Naive thymus-derived CD4-positive, alpha-beta T cell (primary cell): ENCODE data around the gene SUN3. TPM values are rescaled to one million over a fixed set of nuclear protein-coding genes. Genes with fewer than 3 reads are reported as not detected.

Experiments
- ATAC-seq: fragments of 150-1000 bp; cut with Tn5 transposase; 2 replicates; pipeline ENCODE4 v1.10.0; 2021; ENCODE audit warnings: mild to moderate bottlenecking, moderate library complexity
- CTCF ChIA-PET: fragments of 350-600 bp; sonication (Branson Sonifier 250); formaldehyde crosslinking; loops from one replicate; lab custom pipeline; 2021; ENCODE audit warnings: antibody characterized with exemption; lab: Charles Lee
- POLR2A ChIA-PET: fragments of 350-600 bp; sonication (Branson Sonifier 250); formaldehyde crosslinking; loops from one replicate; lab custom pipeline; 2021; ENCODE audit warnings: antibody characterized with exemption, inconsistent platforms; lab: Charles Lee
- DNase-seq, 9 donors: peaks; one replicate each; pipeline versions ENCODE4 v3.0.0 to v3.0.0-alpha.2; 2020 to 2022; ENCODE audit warnings: mixed read lengths in 1 of 9
- H3K27ac ChIP-seq: one replicate; pipeline ENCODE4 v1.7.0; 2013; ENCODE audit warnings: mild to moderate bottlenecking, low read depth, low read length, moderate library complexity
- H3K27me3 ChIP-seq, 2 donors: one replicate each; pipeline ENCODE4 v1.7.0; 2013; ENCODE audit warnings: low read length in 2 of 2, mild to moderate bottlenecking in 2 of 2, moderate library complexity in 2 of 2; ENCODE audit not compliant: control insufficient read depth in 2 of 2, insufficient read depth in 2 of 2
- H3K36me3 ChIP-seq, 3 experiments: 1 replicate in 2 of 3; 2 replicates in 1 of 3; pipeline ENCODE4 v1.7.0; 2013; ENCODE audit warnings: low read length in 3 of 3, mild to moderate bottlenecking in 3 of 3, moderate library complexity in 1 of 3; ENCODE audit not compliant: insufficient read depth in 3 of 3, control insufficient read depth in 2 of 3
- H3K4me1 ChIP-seq, 2 donors: one replicate each; pipeline ENCODE4 v1.7.0; 2013; ENCODE audit warnings: low read length in 2 of 2, mild to moderate bottlenecking in 2 of 2, moderate library complexity in 1 of 2; ENCODE audit not compliant: control insufficient read depth in 2 of 2, insufficient read depth in 2 of 2
- H3K4me3 ChIP-seq: 2 replicates; pipeline ENCODE4 v1.7.0; 2013; ENCODE audit warnings: mild to moderate bottlenecking, low read length
- H3K9me3 ChIP-seq, 3 experiments: 1 replicate in 2 of 3; 2 replicates in 1 of 3; pipeline ENCODE4 v1.7.0; 2013; ENCODE audit warnings: low read length in 3 of 3; ENCODE audit not compliant: control insufficient read depth in 2 of 3
- H3K27ac Mint-ChIP-seq, 9 donors: one replicate each; pipeline ENCODE4 v1.8.0; 2020 to 2022; ENCODE audit warnings: mixed read lengths in 9 of 9, mild to moderate bottlenecking in 8 of 9, moderate library complexity in 5 of 9, inconsistent platforms in 2 of 9
- H3K27me3 Mint-ChIP-seq, 5 donors: one replicate each; pipeline ENCODE4 v1.8.0; 2021 to 2022; ENCODE audit warnings: mixed read lengths in 5 of 5, mild to moderate bottlenecking in 1 of 5
- H3K36me3 Mint-ChIP-seq, 5 donors: one replicate each; pipeline ENCODE4 v1.8.0; 2020 to 2022; ENCODE audit warnings: mixed read lengths in 5 of 5, mild to moderate bottlenecking in 3 of 5, inconsistent platforms in 1 of 5
- H3K4me1 Mint-ChIP-seq, 7 donors: one replicate each; pipeline ENCODE4 v1.8.0; 2020 to 2022; ENCODE audit warnings: mixed read lengths in 7 of 7, mild to moderate bottlenecking in 3 of 7, inconsistent platforms in 1 of 7
- H3K4me3 Mint-ChIP-seq, 10 donors: one replicate each; pipeline ENCODE4 v1.8.0; 2020 to 2022; ENCODE audit warnings: mild to moderate bottlenecking in 10 of 10, mixed read lengths in 10 of 10, moderate library complexity in 6 of 10, inconsistent platforms in 2 of 10
- H3K9me3 Mint-ChIP-seq, 11 donors: one replicate each; pipeline ENCODE4 v1.8.0; 2020 to 2022; ENCODE audit warnings: mixed read lengths in 11 of 11, mild to moderate bottlenecking in 4 of 11, inconsistent platforms in 1 of 11, moderate library complexity in 1 of 11
- intact Hi-C, 2 donors: fragments of 100-400 bp; cut with micrococcal nuclease; formaldehyde crosslinking; loops; one replicate each; pipeline ENCODE4 v1.15.1; 2023
- polyA plus RNA-seq, 2 donors: library from polyadenylated mRNA; unstranded; fragments of 300-500 nt; fragmentation: Illumina TruSeq; gene quantifications; one replicate each; pipeline ENCODE4 v1.2.3, GENCODE V29; 2021
- total RNA-seq, 6 experiments: library from RNA in 5 of 6; stranded (reverse) in 5 of 6; gene quantifications; 1 replicate in 5 of 6; 2 replicates in 1 of 6; pipeline ENCODE4 v1.2.3 and lab custom pipeline; 2021 to 2026

SUN3 gene
- total and polyA plus RNA-seq, 7 experiments from 2014 or later = 0.53 to 2.7 (median 1.2) TPM; not detected in 3

- peaks cover 33 to 70% (median 38%) of the 10 kb centered on the region in 5 donors for H3K36me3 Mint-ChIP-seq
- peak overlapping the region in 6 of 9 donors; percentile 25 to 64 (median 50) for H3K27ac Mint-ChIP-seq
- DNase-seq (peak in 7 of 9 donors; percentile 34 to 49 (median 38)), ATAC-seq (peak; percentile 67)
- Histone ChIP-seq H3K9me3 (no peaks in the 10 kb centered on the region), H3K27ac (no peak overlapping the region), H3K4me1 (no peaks in the 10 kb centered on the region), H3K36me3 (peaks cover 28 to 76% (median 38%) of the 10 kb centered on the region in 3 experiments), H3K4me3 (no peak overlapping the region), H3K27me3 (no peaks in the 10 kb centered on the region)
- H3K4me1 Mint-ChIP-seq = peaks cover 24 to 65% (median 37%) of the 10 kb centered on the region in 7 donors
- ChIA-PET POLR2A (interaction anchor here (0.6 to 1.5 kb wide), 4 partner anchors 9 to 20 kb away, joined by 3 read pairs; no protein-coding TSS in a partner anchor), CTCF (interaction anchor here (0.5 to 1.2 kb wide), 5 partner anchors 17 to 141 kb away, joined by 3 read pairs; no protein-coding TSS in a partner anchor)
- peaks cover 0 to 2% (median 0%) of the 10 kb centered on the region in 11 donors for H3K9me3 Mint-ChIP-seq
- no peaks in the 10 kb centered on the region for H3K27me3 Mint-ChIP-seq
- H3K4me3 Mint-ChIP-seq = no peak overlapping the region
- intact Hi-C loops = loop anchor here (1.0 kb wide), 2 partner anchors 24 to 141 kb away; no protein-coding TSS in a partner anchor
These were observed 59.8 kb downstream of the SUN3 start for GRCh38 chr7:47968847-47969774.

- H3K9me3 ChIP-seq = no peaks in the 10 kb centered on the region
- no peaks in the 10 kb centered on the region for H3K27me3 ChIP-seq
- no peak overlapping the region for H3K4me3 ChIP-seq
- no peaks in the 10 kb centered on the region for H3K27me3 Mint-ChIP-seq
- ATAC-seq (no peak), DNase-seq (no peak)
- peaks cover 0 to 2% (median 0%) of the 10 kb centered on the region in 11 donors for H3K9me3 Mint-ChIP-seq
- intact Hi-C loops = no loop called here
- peaks cover 17 to 76% (median 37%) of the 10 kb centered on the region in 3 experiments for H3K36me3 ChIP-seq
- peaks cover 28 to 61% (median 37%) of the 10 kb centered on the region in 5 donors for H3K36me3 Mint-ChIP-seq
- no peak overlapping the region for H3K27ac ChIP-seq
- no peaks in the 10 kb centered on the region for H3K4me1 ChIP-seq
- no peak overlapping the region for H3K4me3 Mint-ChIP-seq
- H3K27ac Mint-ChIP-seq = no peak overlapping the region
- ChIA-PET CTCF (no interaction called here), POLR2A (interaction anchor here (1.5 kb wide), 1 partner anchor 12 kb away, joined by 3 read pairs; no protein-coding TSS in a partner anchor)
- peaks cover 21 to 51% (median 32%) of the 10 kb centered on the region in 7 donors for H3K4me1 Mint-ChIP-seq
These were observed 61.2 kb downstream of the SUN3 start for GRCh38 chr7:47967708-47968107.

DNA sequence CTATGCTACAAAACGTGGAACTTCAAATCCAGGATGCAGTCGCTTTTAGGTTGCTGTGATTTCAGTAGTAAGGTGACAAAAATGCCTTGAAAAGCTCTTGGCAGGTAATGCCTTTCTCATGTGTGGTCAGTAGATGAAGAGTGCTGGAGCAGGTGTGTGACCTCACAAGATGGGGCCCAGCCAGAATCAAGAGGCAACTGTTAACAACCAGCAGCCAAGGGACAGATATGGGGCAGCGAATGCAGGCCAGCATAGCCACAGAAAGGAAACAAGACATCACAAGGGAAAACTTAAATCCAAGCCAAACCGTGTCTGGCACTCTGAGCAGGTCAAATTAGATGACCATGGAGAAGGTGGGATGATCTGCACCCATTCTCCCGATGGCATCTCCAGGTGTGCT lies 61.8 kb downstream of the SUN3 start:
- Mint-ChIP-seq H3K27ac (peak overlapping the region in 2 of 9 donors; percentile 31 to 34), H3K27me3 (no peaks in the 10 kb centered on the region), H3K9me3 (peaks cover 0 to 2% (median 0%) of the 10 kb centered on the region in 11 donors), H3K36me3 (peaks cover 29 to 64% (median 38%) of the 10 kb centered on the region in 5 donors), H3K4me3 (no peak overlapping the region), H3K4me1 (peaks cover 21 to 45% (median 29%) of the 10 kb centered on the region in 7 donors)
- ChIA-PET POLR2A (interaction anchor here (1.1 kb wide), 1 partner anchor 16 kb away, joined by 3 read pairs; no protein-coding TSS in a partner anchor), CTCF (no interaction called here)
- ATAC-seq (no peak), DNase-seq (no peak)
- peaks cover 17 to 79% (median 41%) of the 10 kb centered on the region in 3 experiments for H3K36me3 ChIP-seq
- no peaks in the 10 kb centered on the region for H3K27me3 ChIP-seq
- H3K27ac ChIP-seq = no peak overlapping the region
- no peaks in the 10 kb centered on the region for H3K9me3 ChIP-seq
- no peak overlapping the region for H3K4me3 ChIP-seq
- no peaks in the 10 kb centered on the region for H3K4me1 ChIP-seq
- intact Hi-C loops = no loop called here

DNA sequence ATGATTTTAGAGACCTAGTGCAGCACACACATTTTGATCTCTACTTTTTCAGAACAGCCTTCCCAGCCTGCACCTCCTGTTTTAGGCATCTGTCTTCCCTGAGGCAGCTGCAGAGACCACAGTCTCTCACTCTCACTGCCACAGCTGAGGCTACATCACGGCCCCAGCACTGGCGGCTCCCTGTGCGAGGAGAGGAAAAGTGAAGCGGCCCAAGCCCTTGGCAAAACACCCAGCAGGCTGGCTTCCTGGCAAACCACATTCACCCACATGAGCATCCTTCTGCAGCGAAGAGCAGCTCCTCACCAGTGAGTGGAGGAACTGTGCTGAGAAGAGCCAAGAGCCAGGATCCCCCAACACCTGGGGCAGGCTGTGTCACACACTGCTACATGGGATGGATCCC lies 63.5 kb downstream of the SUN3 start:
- Mint-ChIP-seq H3K9me3 (peaks cover 0 to 2% (median 0%) of the 10 kb centered on the region in 11 donors), H3K27ac (peak overlapping the region in 3 of 9 donors; percentile 42 to 70 (median 58)), H3K4me3 (no peak overlapping the region), H3K36me3 (peaks cover 41 to 81% (median 48%) of the 10 kb centered on the region in 5 donors), H3K4me1 (peaks cover 14 to 32% (median 22%) of the 10 kb centered on the region in 7 donors), H3K27me3 (no peaks in the 10 kb centered on the region)
- Histone ChIP-seq H3K27me3 (no peaks in the 10 kb centered on the region), H3K36me3 (peaks cover 14 to 88% (median 41%) of the 10 kb centered on the region in 3 experiments), H3K4me1 (no peaks in the 10 kb centered on the region), H3K27ac (no peak overlapping the region), H3K4me3 (no peak overlapping the region), H3K9me3 (no peaks in the 10 kb centered on the region)
- ATAC-seq (no peak), DNase-seq (no peak)
- POLR2A ChIA-PET = no interaction called here
- CTCF ChIA-PET = interaction anchor here (0.6 kb wide), 1 partner anchor 142 kb away, joined by 3 read pairs; no protein-coding TSS in a partner anchor
- intact Hi-C loops = no loop called here

- DNase-seq (no peak), ATAC-seq (no peak)
- Histone ChIP-seq H3K27me3 (no peaks in the 10 kb centered on the region), H3K36me3 (peaks cover 7 to 70% (median 19%) of the 10 kb centered on the region in 3 experiments), H3K4me1 (no peaks in the 10 kb centered on the region), H3K4me3 (no peak overlapping the region), H3K9me3 (no peaks in the 10 kb centered on the region), H3K27ac (no peak overlapping the region)
- H3K9me3 Mint-ChIP-seq = peaks cover 0 to 6% (median 0%) of the 10 kb centered on the region in 11 donors
- peaks cover 31 to 77% (median 46%) of the 10 kb centered on the region in 5 donors for H3K36me3 Mint-ChIP-seq
- intact Hi-C loops = no loop called here
- no peak overlapping the region for H3K4me3 Mint-ChIP-seq
- ChIA-PET CTCF (interaction anchor here (0.8 kb wide), 1 partner anchor 146 kb away, joined by 3 read pairs; no protein-coding TSS in a partner anchor), POLR2A (no interaction called here)
- peaks cover 0 to 20% (median 11%) of the 10 kb centered on the region in 7 donors for H3K4me1 Mint-ChIP-seq
- H3K27ac Mint-ChIP-seq = no peak overlapping the region
- H3K27me3 Mint-ChIP-seq = no peaks in the 10 kb centered on the region
These were observed 66.6 kb downstream of the SUN3 start for GRCh38 chr7:47962262-47962661.

DNA sequence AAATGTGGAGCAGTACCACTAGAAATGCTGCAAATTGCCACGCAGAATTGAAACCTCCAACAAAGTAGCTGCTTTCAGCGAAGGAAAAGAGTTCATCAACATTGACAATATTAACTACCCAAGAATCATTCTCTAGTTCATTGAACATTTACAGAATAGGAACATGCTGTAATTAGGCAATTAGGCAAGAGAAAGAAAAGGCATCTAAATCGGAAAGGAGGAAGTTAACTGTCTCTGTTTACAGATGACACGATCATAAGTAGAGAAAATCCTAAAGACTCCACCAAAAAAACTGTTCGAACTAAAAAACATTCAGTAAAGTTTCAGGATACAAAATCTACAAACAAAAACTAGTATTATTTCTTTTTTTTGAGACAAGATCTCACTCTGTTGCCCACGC lies 71.8 kb downstream of the SUN3 start:
- Mint-ChIP-seq H3K27ac (peak overlapping the region in 2 of 9 donors; percentile 22 to 25), H3K4me3 (no peak overlapping the region), H3K36me3 (peaks cover 12 to 49% (median 34%) of the 10 kb centered on the region in 5 donors), H3K9me3 (peaks cover 0 to 6% (median 0%) of the 10 kb centered on the region in 11 donors), H3K4me1 (peaks cover 0 to 13% (median 7%) of the 10 kb centered on the region in 7 donors), H3K27me3 (no peaks in the 10 kb centered on the region)
- Histone ChIP-seq H3K36me3 (peaks cover 0 to 36% (median 7%) of the 10 kb centered on the region in 3 experiments), H3K9me3 (no peaks in the 10 kb centered on the region), H3K4me1 (no peaks in the 10 kb centered on the region), H3K4me3 (no peak overlapping the region), H3K27ac (no peak overlapping the region), H3K27me3 (no peaks in the 10 kb centered on the region)
- no peak for DNase-seq
- CTCF ChIA-PET = interaction anchor here (0.8 kb wide), 1 partner anchor 88 kb away, joined by 3 read pairs; no protein-coding TSS in a partner anchor
- intact Hi-C loops = no loop called here
- no peak for ATAC-seq
- POLR2A ChIA-PET = no interaction called here
